DND-41 (cell line): ENCODE data around the gene TBCK.

ENCODE experiments used
- ATAC-seq: fragments of 200-7000 bp; cut with Tn5 transposase; 3 replicates; pipeline ENCODE4 v1.9.1; 2021; ENCODE audit warnings: low read depth; ENCODE audit not compliant: insufficient read depth
- DNase-seq: peaks from one replicate; pipeline ENCODE4 v3.0.0-alpha.2; 2020
- H2AFZ ChIP-seq: 2 replicates; pipeline ENCODE4 v1.6.0; 2012; ENCODE audit warnings: low read depth, low read length
- H3K27ac ChIP-seq: 2 replicates; pipeline ENCODE4 v1.5.1; 2012; ENCODE audit warnings: low read length, inconsistent platforms
- H3K27me3 ChIP-seq: fragments of 200-600 bp; sonication (generic); 2 replicates; pipeline ENCODE4 v1.6.0; 2012; ENCODE audit warnings: low read length, mild to moderate bottlenecking, inconsistent platforms; ENCODE audit not compliant: insufficient read depth, poor library complexity
- H3K36me3 ChIP-seq: 2 replicates; pipeline ENCODE4 v1.5.1; 2012; ENCODE audit warnings: low read length, inconsistent platforms; ENCODE audit not compliant: insufficient read depth
- H3K4me1 ChIP-seq: 2 replicates; pipeline ENCODE4 v1.5.1; 2012; ENCODE audit warnings: mild to moderate bottlenecking, low read length; ENCODE audit not compliant: insufficient read depth
- H3K4me2 ChIP-seq: 2 replicates; pipeline ENCODE4 v1.6.0; 2012; ENCODE audit warnings: mild to moderate bottlenecking, moderate library complexity, low read length, inconsistent platforms; ENCODE audit not compliant: insufficient read depth
- H3K4me3 ChIP-seq, 2 experiments: fragments of 200-600 bp in 1 of 2; shearing (Covaris generic) in 1 of 2; 2 replicates each; pipeline ENCODE4 v1.5.1; 2012 to 2016; ENCODE audit warnings: inconsistent platforms in 2 of 2, low read length in 2 of 2, mild to moderate bottlenecking in 2 of 2, low read depth in 1 of 2, moderate library complexity in 1 of 2
- H3K79me2 ChIP-seq: 2 replicates; pipeline ENCODE4 v1.6.0; 2012; ENCODE audit warnings: low read length, inconsistent platforms; ENCODE audit not compliant: insufficient read depth
- H3K9ac ChIP-seq: 2 replicates; pipeline ENCODE4 v1.6.0; 2012; ENCODE audit warnings: low read depth, mild to moderate bottlenecking, inconsistent platforms, low read length, moderate library complexity
- H3K9me3 ChIP-seq: 2 replicates; pipeline ENCODE4 v1.5.1; 2012; ENCODE audit warnings: low read length, moderate library complexity, mild to moderate bottlenecking, inconsistent platforms; ENCODE audit not compliant: insufficient read depth, severe bottlenecking
- H4K20me1 ChIP-seq: 2 replicates; pipeline ENCODE4 v1.6.0; 2012; ENCODE audit warnings: low read length; ENCODE audit not compliant: insufficient read depth
- EZH2 ChIP-seq: IDR thresholded peaks from 3 replicates; pipeline ENCODE4 v1.6.1; 2012; ENCODE audit warnings: borderline replicate concordance, low read depth, mild to moderate bottlenecking, moderate library complexity, low read length, inconsistent platforms; ENCODE audit not compliant: severe bottlenecking
- TF ChIP-seq, protein P1 (sequence below): IDR thresholded peaks from 2 replicates; pipeline ENCODE4 v1.5.1; 2012; ENCODE audit warnings: borderline replicate concordance, low read length, moderate library complexity, mild to moderate bottlenecking; ENCODE audit not compliant: poor library complexity, severe bottlenecking; ENCODE audit errors: extremely low read depth

The TBCK gene

DNA sequence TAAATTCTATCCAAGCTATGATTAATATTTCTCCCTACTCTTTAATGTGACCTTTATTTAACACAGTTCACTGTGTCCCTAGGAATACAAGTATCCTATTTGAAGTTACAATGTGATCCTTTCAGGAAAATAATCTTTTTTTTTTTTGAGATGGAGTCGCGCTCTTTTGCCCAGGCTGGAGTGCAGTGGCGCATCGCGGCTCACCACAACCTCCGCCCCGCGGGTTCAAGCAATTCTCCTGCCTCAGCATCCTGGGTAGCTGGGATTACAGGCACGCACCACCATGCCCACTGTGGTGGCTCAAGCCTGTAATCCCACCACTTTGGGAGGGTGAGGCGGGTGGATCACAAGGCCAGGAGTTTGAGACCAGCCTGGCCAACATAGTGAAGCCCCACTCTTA lies 21.9 kb downstream of the TBCK start:
- no peaks in the 10 kb centered on the region for H3K9me3 ChIP-seq
- H3K4me2 ChIP-seq, result no peak overlapping the region
- H3K4me3 ChIP-seq, result no peak overlapping the region
- peaks cover 13% of the 10 kb centered on the region; the same call in 1 of the 2 replicates for H3K36me3 ChIP-seq
- TF ChIP-seq EZH2, result no peak
- TF ChIP-seq, protein P1, sequence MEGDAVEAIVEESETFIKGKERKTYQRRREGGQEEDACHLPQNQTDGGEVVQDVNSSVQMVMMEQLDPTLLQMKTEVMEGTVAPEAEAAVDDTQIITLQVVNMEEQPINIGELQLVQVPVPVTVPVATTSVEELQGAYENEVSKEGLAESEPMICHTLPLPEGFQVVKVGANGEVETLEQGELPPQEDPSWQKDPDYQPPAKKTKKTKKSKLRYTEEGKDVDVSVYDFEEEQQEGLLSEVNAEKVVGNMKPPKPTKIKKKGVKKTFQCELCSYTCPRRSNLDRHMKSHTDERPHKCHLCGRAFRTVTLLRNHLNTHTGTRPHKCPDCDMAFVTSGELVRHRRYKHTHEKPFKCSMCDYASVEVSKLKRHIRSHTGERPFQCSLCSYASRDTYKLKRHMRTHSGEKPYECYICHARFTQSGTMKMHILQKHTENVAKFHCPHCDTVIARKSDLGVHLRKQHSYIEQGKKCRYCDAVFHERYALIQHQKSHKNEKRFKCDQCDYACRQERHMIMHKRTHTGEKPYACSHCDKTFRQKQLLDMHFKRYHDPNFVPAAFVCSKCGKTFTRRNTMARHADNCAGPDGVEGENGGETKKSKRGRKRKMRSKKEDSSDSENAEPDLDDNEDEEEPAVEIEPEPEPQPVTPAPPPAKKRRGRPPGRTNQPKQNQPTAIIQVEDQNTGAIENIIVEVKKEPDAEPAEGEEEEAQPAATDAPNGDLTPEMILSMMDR, result no peak
- no peaks in the 10 kb centered on the region for H3K27me3 ChIP-seq
- DNase-seq (no peak), ATAC-seq (no peak)
- H3K79me2 ChIP-seq, result no peaks in the 10 kb centered on the region
- no peaks in the 10 kb centered on the region for H3K4me1 ChIP-seq
- H3K9ac ChIP-seq, result no peak overlapping the region
- no peak overlapping the region for H3K27ac ChIP-seq
- 0 out of 2 replicates have a peak, but pooled peaks cover 3% of the 10 kb centered on the region for H4K20me1 ChIP-seq
- no peak overlapping the region for H2AFZ ChIP-seq

DNA sequence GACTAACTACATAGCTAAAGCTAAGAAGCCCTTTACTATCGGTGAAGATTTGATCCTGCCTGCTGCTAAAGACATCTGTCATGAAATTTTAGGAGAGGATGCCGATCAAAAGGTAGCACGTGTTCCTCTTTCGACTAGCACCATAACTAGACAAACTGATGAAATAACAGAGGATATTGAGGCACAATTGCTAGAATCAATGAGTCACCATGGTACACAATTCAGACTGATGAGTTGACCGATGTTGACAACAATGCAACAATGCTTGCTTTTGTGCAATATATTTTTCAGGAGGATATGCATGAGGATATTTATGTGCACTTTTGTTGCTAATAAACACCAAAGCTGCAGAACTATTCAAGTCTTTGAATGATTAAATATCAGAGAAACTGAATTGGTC lies 24.3 kb downstream of the TBCK start:
- Histone ChIP-seq H3K27me3 (no peaks in the 10 kb centered on the region), H3K4me1 (no peaks in the 10 kb centered on the region), H3K36me3 (peaks cover 17% of the 10 kb centered on the region; the same call in 1 of the 2 replicates), H3K4me3 (no peak overlapping the region), H3K9me3 (no peaks in the 10 kb centered on the region), H3K79me2 (no peaks in the 10 kb centered on the region), H3K27ac (no peak overlapping the region), H3K4me2 (no peak overlapping the region), H3K9ac (no peak overlapping the region), H2AFZ (no peak overlapping the region), H4K20me1 (0 out of 2 replicates have a peak, but pooled peaks cover 3% of the 10 kb centered on the region)
- ATAC-seq (no peak), DNase-seq (no peak)
- TF ChIP-seq, protein P1, result no peak
- TF ChIP-seq EZH2, result no peak

DNA sequence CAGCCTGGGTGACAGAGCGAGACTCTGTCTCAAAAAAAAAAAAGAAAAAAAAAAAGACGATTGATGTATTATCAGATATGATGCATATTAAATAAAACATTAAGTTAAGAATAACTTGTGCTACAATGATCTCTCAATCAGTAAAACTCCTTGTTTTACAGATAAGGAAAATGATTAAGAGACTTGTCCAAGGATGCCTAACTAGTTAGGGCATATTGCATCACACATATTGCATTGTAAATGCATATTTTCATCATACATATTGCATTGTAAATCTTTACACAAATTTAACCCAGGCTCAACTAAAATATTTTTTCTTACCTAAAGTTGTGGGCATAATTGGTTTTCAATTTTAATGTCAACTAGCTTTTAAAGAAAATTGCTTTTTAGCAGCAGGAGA lies 26.3 kb downstream of the TBCK start:
- DNase-seq (no peak), ATAC-seq (no peak)
- H3K4me2 ChIP-seq, result no peak overlapping the region
- TF ChIP-seq, protein P1, result no peak
- no peak for TF ChIP-seq EZH2
- no peak overlapping the region for H3K9ac ChIP-seq
- peaks cover 14% of the 10 kb centered on the region; the same call in 1 of the 2 replicates for H3K36me3 ChIP-seq
- H3K79me2 ChIP-seq, result no peaks in the 10 kb centered on the region
- H3K27ac ChIP-seq, result no peak overlapping the region
- no peak overlapping the region for H3K4me3 ChIP-seq
- no peak overlapping the region for H2AFZ ChIP-seq
- no peaks in the 10 kb centered on the region for H3K9me3 ChIP-seq
- H4K20me1 ChIP-seq, result 0 out of 2 replicates have a peak, but pooled peaks cover 3% of the 10 kb centered on the region
- no peaks in the 10 kb centered on the region for H3K4me1 ChIP-seq
- no peaks in the 10 kb centered on the region for H3K27me3 ChIP-seq
